Astrocyte (in vitro differentiated cells and primary cell): ENCODE measurements around the gene INPP5F. TPM values are rescaled to one million over a fixed set of nuclear protein-coding genes. Genes with fewer than 3 reads are reported as not detected.

Experiments used
- DNase-seq: peaks from one replicate; pipeline ENCODE4 v3.0.0-alpha.2; 2010; ENCODE audit warnings: low read depth
- FAIRE-seq: peaks from 2 replicates; lab custom pipeline; 2011; peaks lifted over from hg19 to GRCh38; lab: Jason Lieb, UNC
- H2AFZ ChIP-seq: 2 replicates; pipeline ENCODE4 v1.6.0; 2012; ENCODE audit warnings: low read depth, low read length, inconsistent platforms
- H3K27ac ChIP-seq: 2 replicates; pipeline ENCODE4 v1.5.1; 2011; ENCODE audit warnings: low read depth, low read length, inconsistent platforms
- H3K27me3 ChIP-seq: 2 replicates; pipeline ENCODE4 v1.6.0; 2011; ENCODE audit warnings: low read length, inconsistent platforms; ENCODE audit not compliant: insufficient read depth
- H3K36me3 ChIP-seq: 2 replicates; pipeline ENCODE4 v1.5.1; 2011; ENCODE audit warnings: low read length, inconsistent platforms; ENCODE audit not compliant: insufficient read depth
- H3K4me1 ChIP-seq: 2 replicates; pipeline ENCODE4 v1.5.1; 2011; ENCODE audit warnings: low read length, inconsistent platforms; ENCODE audit not compliant: insufficient read depth
- H3K4me2 ChIP-seq: 2 replicates; pipeline ENCODE4 v1.6.0; 2012; ENCODE audit warnings: low read length, inconsistent platforms
- H3K4me3 ChIP-seq: 2 replicates; pipeline ENCODE4 v1.5.1; 2011; ENCODE audit warnings: low read depth, mild to moderate bottlenecking, low read length, inconsistent platforms; ENCODE audit not compliant: insufficient read depth
- H3K79me2 ChIP-seq: 2 replicates; pipeline ENCODE4 v1.6.0; 2012; ENCODE audit warnings: mild to moderate bottlenecking, low read length, inconsistent platforms; ENCODE audit not compliant: insufficient read depth
- H3K9ac ChIP-seq: 2 replicates; pipeline ENCODE4 v1.6.0; 2012; ENCODE audit warnings: mild to moderate bottlenecking, low read length, inconsistent platforms
- H3K9me3 ChIP-seq: 2 replicates; pipeline ENCODE4 v1.5.1; 2012; ENCODE audit warnings: low read depth, mild to moderate bottlenecking, low read length, inconsistent platforms; ENCODE audit not compliant: insufficient read depth
- H4K20me1 ChIP-seq: 2 replicates; pipeline ENCODE4 v1.6.0; 2012; ENCODE audit warnings: low read length, inconsistent platforms; ENCODE audit not compliant: insufficient read depth
- H3K27ac Mint-ChIP-seq: one replicate; pipeline ENCODE4 v1.8.0; 2021; ENCODE audit warnings: mild to moderate bottlenecking, mixed read lengths; ENCODE audit not compliant: unreplicated experiment
- H3K27me3 Mint-ChIP-seq: one replicate; pipeline ENCODE4 v1.8.0; 2021; ENCODE audit warnings: low read depth, mixed read lengths; ENCODE audit not compliant: unreplicated experiment
- H3K36me3 Mint-ChIP-seq: one replicate; pipeline ENCODE4 v1.8.0; 2021; ENCODE audit warnings: low read depth, mixed read lengths; ENCODE audit not compliant: unreplicated experiment
- H3K4me1 Mint-ChIP-seq: one replicate; pipeline ENCODE4 v1.8.0; 2021; ENCODE audit warnings: low read depth, mixed read lengths; ENCODE audit not compliant: unreplicated experiment
- H3K4me3 Mint-ChIP-seq: one replicate; pipeline ENCODE4 v1.8.0; 2021; ENCODE audit warnings: mild to moderate bottlenecking, moderate library complexity, mixed read lengths; ENCODE audit not compliant: unreplicated experiment
- H3K9me3 Mint-ChIP-seq: one replicate; pipeline ENCODE4 v1.8.0; 2021; ENCODE audit warnings: mild to moderate bottlenecking, mixed read lengths; ENCODE audit not compliant: unreplicated experiment
- EZH2 ChIP-seq: IDR thresholded peaks from 2 replicates; pipeline ENCODE4 v1.6.1; 2012; ENCODE audit warnings: mild to moderate bottlenecking, low read length, inconsistent platforms; ENCODE audit not compliant: insufficient read depth
- total RNA-seq: library from RNA; stranded (reverse); gene quantifications from 2 replicates; pipeline ENCODE4 v1.2.1, GENCODE V29; 2021
- TF ChIP-seq, protein P1 (sequence below): IDR thresholded peaks from 2 replicates; pipeline ENCODE4 v1.5.1; 2011; ENCODE audit warnings: low read depth, mild to moderate bottlenecking, inconsistent platforms, low read length, moderate library complexity; ENCODE audit not compliant: insufficient read depth

The INPP5F gene
- total RNA-seq, 1 donor from 2014 or later: 101 TPM

DNA sequence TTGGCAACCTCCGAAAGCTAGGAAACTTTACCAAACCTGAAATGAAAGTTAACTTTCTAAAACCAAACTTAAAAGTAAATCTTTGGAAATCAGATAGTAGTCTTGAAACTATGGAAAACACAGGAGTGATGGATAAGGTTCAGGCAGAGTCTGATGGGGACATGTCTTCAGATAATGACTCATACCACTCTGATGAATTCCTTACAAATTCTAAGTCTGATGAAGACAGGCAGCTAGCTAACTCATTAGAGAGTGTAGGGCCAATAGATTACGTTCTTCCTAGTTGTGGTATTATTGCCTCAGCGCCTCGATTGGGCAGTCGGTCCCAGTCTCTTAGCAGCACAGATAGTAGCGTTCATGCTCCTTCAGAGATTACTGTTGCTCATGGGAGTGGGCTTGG, 100.9 kb downstream of the INPP5F start:
- Histone ChIP-seq H3K9ac (no peak overlapping the region), H3K79me2 (no peaks in the 10 kb centered on the region), H3K36me3 (peaks cover 65% of the 10 kb centered on the region), H4K20me1 (no peaks in the 10 kb centered on the region), H3K4me2 (no peak overlapping the region), H3K27me3 (no peaks in the 10 kb centered on the region), H2AFZ (no peak overlapping the region), H3K4me3 (no peak overlapping the region), H3K27ac (no peak overlapping the region), H3K4me1 (no peaks in the 10 kb centered on the region), H3K9me3 (no peaks in the 10 kb centered on the region)
- Mint-ChIP-seq H3K4me1 (peaks cover 6% of the 10 kb centered on the region), H3K36me3 (peaks cover 17% of the 10 kb centered on the region), H3K4me3 (no peak overlapping the region), H3K9me3 (no peaks in the 10 kb centered on the region), H3K27me3 (no peaks in the 10 kb centered on the region), H3K27ac (no peak overlapping the region)
- TF ChIP-seq, protein P1, sequence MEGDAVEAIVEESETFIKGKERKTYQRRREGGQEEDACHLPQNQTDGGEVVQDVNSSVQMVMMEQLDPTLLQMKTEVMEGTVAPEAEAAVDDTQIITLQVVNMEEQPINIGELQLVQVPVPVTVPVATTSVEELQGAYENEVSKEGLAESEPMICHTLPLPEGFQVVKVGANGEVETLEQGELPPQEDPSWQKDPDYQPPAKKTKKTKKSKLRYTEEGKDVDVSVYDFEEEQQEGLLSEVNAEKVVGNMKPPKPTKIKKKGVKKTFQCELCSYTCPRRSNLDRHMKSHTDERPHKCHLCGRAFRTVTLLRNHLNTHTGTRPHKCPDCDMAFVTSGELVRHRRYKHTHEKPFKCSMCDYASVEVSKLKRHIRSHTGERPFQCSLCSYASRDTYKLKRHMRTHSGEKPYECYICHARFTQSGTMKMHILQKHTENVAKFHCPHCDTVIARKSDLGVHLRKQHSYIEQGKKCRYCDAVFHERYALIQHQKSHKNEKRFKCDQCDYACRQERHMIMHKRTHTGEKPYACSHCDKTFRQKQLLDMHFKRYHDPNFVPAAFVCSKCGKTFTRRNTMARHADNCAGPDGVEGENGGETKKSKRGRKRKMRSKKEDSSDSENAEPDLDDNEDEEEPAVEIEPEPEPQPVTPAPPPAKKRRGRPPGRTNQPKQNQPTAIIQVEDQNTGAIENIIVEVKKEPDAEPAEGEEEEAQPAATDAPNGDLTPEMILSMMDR: no peak
- TF ChIP-seq EZH2: no peak
- no peak for DNase-seq
- no peak for FAIRE-seq

DNA sequence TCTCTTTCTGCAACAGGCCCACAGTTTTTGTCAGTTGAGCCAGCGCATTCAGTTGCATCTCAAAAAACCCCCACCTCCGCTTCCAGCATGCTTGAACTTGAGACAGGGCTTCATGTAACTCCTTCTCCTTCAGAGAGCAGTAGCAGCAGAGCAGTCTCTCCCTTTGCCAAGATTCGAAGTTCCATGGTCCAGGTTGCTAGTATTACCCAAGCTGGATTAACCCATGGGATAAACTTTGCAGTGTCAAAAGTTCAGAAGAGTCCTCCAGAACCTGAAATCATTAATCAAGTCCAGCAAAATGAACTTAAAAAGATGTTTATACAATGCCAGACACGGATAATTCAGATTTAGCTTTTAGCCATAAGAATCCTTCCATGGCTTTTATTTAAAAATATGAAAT, 101.6 kb downstream of the INPP5F start:
- FAIRE-seq: no peak

DNA sequence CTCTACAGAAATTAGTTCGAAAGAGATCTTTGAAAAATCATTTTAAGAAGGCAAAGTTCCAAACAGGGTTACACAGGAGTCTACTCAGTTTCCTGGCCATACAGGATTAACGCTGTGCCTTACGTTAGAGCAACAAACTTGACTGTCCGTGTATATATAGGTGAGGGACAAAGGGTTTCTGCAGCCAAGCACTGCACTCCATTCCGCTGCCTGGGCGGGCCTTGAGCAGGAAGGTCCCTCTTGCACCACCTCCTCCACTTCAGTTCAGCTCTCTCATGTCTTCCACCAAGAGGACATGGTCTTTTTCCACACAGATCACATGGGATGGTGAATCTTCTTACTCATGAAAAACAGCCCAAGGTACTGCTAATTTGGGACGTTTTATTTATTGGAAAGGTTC, 103.6 kb downstream of the INPP5F start:
- Histone ChIP-seq H3K9me3 (no peaks in the 10 kb centered on the region), H3K27me3 (no peaks in the 10 kb centered on the region), H4K20me1 (no peaks in the 10 kb centered on the region), H3K79me2 (no peaks in the 10 kb centered on the region), H3K4me1 (no peaks in the 10 kb centered on the region), H2AFZ (no peak overlapping the region), H3K27ac (no peak overlapping the region), H3K36me3 (peaks cover 57% of the 10 kb centered on the region), H3K4me2 (no peak overlapping the region), H3K9ac (no peak overlapping the region), H3K4me3 (no peak overlapping the region)
- Mint-ChIP-seq H3K4me1 (peaks cover 10% of the 10 kb centered on the region), H3K36me3 (peaks cover 26% of the 10 kb centered on the region), H3K27me3 (no peaks in the 10 kb centered on the region), H3K4me3 (no peak overlapping the region), H3K9me3 (no peaks in the 10 kb centered on the region), H3K27ac (peak overlapping the region; percentile 1)
- FAIRE-seq (no peak), DNase-seq (no peak)
- no peak for TF ChIP-seq EZH2
- TF ChIP-seq, protein P1: no peak

More for the DNA sequence above, 101.6 kb downstream of the INPP5F start:
- H3K9me3 Mint-ChIP-seq: no peaks in the 10 kb centered on the region
- Histone ChIP-seq H3K36me3 (peaks cover 72% of the 10 kb centered on the region), H4K20me1 (no peaks in the 10 kb centered on the region), H3K27ac (no peak overlapping the region), H3K9me3 (no peaks in the 10 kb centered on the region), H3K9ac (no peak overlapping the region), H3K79me2 (no peaks in the 10 kb centered on the region), H2AFZ (no peak overlapping the region), H3K4me2 (no peak overlapping the region), H3K4me3 (no peak overlapping the region), H3K27me3 (no peaks in the 10 kb centered on the region), H3K4me1 (no peaks in the 10 kb centered on the region)
- no peaks in the 10 kb centered on the region for H3K27me3 Mint-ChIP-seq
- no peak overlapping the region for H3K4me3 Mint-ChIP-seq
- H3K36me3 Mint-ChIP-seq: peaks cover 17% of the 10 kb centered on the region
- TF ChIP-seq EZH2: no peak
- TF ChIP-seq, protein P1: no peak
- DNase-seq: no peak
- peaks cover 7% of the 10 kb centered on the region for H3K4me1 Mint-ChIP-seq
- no peak overlapping the region for H3K27ac Mint-ChIP-seq
